Aortic smooth muscle cell (primary cell): ENCODE results near the gene JMJD8. TPM values are rescaled to one million over a fixed set of nuclear protein-coding genes. Genes with fewer than 3 reads are reported as not detected.

Experiments used
- total RNA-seq: library from RNA; depleted of rRNA; stranded (reverse); fragments of >200 nt; gene quantifications from 2 replicates; pipeline ENCODE4 v1.2.3, GENCODE V29; 2014

Gene JMJD8
- total RNA-seq, 1 donor from 2014 or later, result 26.7 TPM

Other genes starting within 250 kb of the JMJD8 start
- 15.8 and 20.6 TPM in 2 replicates for gene CAPN15, start 156.6 kb downstream of the JMJD8 start, total RNA-seq
- not detected in 2 replicates for gene PRR35, start 123.9 kb downstream of the JMJD8 start, total RNA-seq
- gene NHLRC4, start 117.3 kb downstream of the JMJD8 start, total RNA-seq, result 1.7 and 2.6 TPM in 2 replicates
- gene PIGQ, start 114.4 kb downstream of the JMJD8 start, total RNA-seq, result 22.5 TPM in 2 replicates
- gene RAB40C, start 94.3 kb downstream of the JMJD8 start, total RNA-seq, result 8.3 and 10.0 TPM in 2 replicates
- gene WFIKKN1, start 53.3 kb downstream of the JMJD8 start, total RNA-seq, result 0.12 and 0.13 TPM in 2 replicates
- gene METTL26, start 48.0 kb downstream of the JMJD8 start, total RNA-seq, result 77.3 and 88.6 TPM in 2 replicates
- gene MCRIP2, start 42.5 kb downstream of the JMJD8 start, total RNA-seq, result 14.2 and 19.3 TPM in 2 replicates
- gene WDR90, start 35.0 kb downstream of the JMJD8 start, total RNA-seq, result 10.4 and 13.2 TPM in 2 replicates
- gene RHOT2, start 16.2 kb downstream of the JMJD8 start, total RNA-seq, result 27.2 and 32.1 TPM in 2 replicates
- 3.2 and 4.2 TPM in 2 replicates for gene RHBDL1, start 8.7 kb downstream of the JMJD8 start, total RNA-seq
- 130 and 188 TPM in 2 replicates for gene STUB1, start 3.9 kb downstream of the JMJD8 start, total RNA-seq
- 2.6 and 3.7 TPM in 2 replicates for gene WDR24, start 6.1 kb upstream of the JMJD8 start, total RNA-seq
- 0.06 and 0.13 TPM in 2 replicates for gene FBXL16, start 21.5 kb upstream of the JMJD8 start, total RNA-seq
- 124 and 143 TPM in 2 replicates for gene METRN, start 30.8 kb upstream of the JMJD8 start, total RNA-seq
- gene ANTKMT, start 36.8 kb upstream of the JMJD8 start, total RNA-seq, result 24.5 and 32.4 TPM in 2 replicates
- 0.79 and 1.1 TPM in 2 replicates for gene CCDC78, start 42.1 kb upstream of the JMJD8 start, total RNA-seq
- 7.2 and 10.8 TPM in 2 replicates for gene HAGHL, start 42.8 kb upstream of the JMJD8 start, total RNA-seq
- gene CIAO3, start 56.7 kb upstream of the JMJD8 start, total RNA-seq, result 31.5 and 38.3 TPM in 2 replicates
- not detected in 2 replicates for gene MSLN, start 76.4 kb upstream of the JMJD8 start, total RNA-seq
- gene RPUSD1, start 104.0 kb upstream of the JMJD8 start, total RNA-seq, result 10.0 and 13.6 TPM in 2 replicates
- gene CHTF18, start 104.3 kb upstream of the JMJD8 start, total RNA-seq, result 6.7 and 9.0 TPM in 2 replicates
- not detected in 2 replicates for gene GNG13, start 116.4 kb upstream of the JMJD8 start, total RNA-seq